Loucy (cell line): ENCODE results near the gene N4BP2L2.

Source experiments
- H2AFZ ChIP-seq: fragments of 200-600 bp; sonication (generic); 2 replicates; pipeline ENCODE4 v1.6.0; 2016; ENCODE audit warnings: antibody characterized with exemption, mild to moderate bottlenecking, low read length, moderate library complexity
- H3F3A ChIP-seq: fragments of 200-600 bp; 2 replicates; pipeline ENCODE4 v1.6.0; 2016; ENCODE audit warnings: antibody characterized with exemption, low read depth, mild to moderate bottlenecking
- H3K27me3 ChIP-seq: fragments of 200-600 bp; sonication (generic); 2 replicates; pipeline ENCODE4 v1.6.1; 2014; ENCODE audit warnings: low read length, mild to moderate bottlenecking; ENCODE audit not compliant: insufficient read depth, poor library complexity, severe bottlenecking
- H3K36me3 ChIP-seq: fragments of 200-600 bp; sonication (generic); 2 replicates; pipeline ENCODE4 v1.6.1; 2016; ENCODE audit warnings: low read length; ENCODE audit not compliant: insufficient read depth
- H3K4me1 ChIP-seq: fragments of 200-600 bp; sonication (generic); 2 replicates; pipeline ENCODE4 v1.5.1; 2014; ENCODE audit warnings: low read length, mild to moderate bottlenecking; ENCODE audit not compliant: insufficient read depth, poor library complexity, severe bottlenecking
- H3K4me2 ChIP-seq: fragments of 200-600 bp; sonication (generic); 2 replicates; pipeline ENCODE4 v1.6.0; 2014; ENCODE audit warnings: antibody characterized with exemption, low read length, low read depth, mild to moderate bottlenecking; ENCODE audit not compliant: poor library complexity, severe bottlenecking
- H3K4me3 ChIP-seq: fragments of 200-600 bp; sonication (generic); 2 replicates; pipeline ENCODE4 v1.5.1; 2014; ENCODE audit warnings: low read length, mild to moderate bottlenecking, mixed read lengths; ENCODE audit not compliant: poor library complexity, severe bottlenecking
- H3K79me2 ChIP-seq: fragments of 200-600 bp; sonication (generic); 2 replicates; pipeline ENCODE4 v1.6.1; 2014; ENCODE audit warnings: low read length; ENCODE audit not compliant: insufficient read depth
- H3K9ac ChIP-seq: fragments of 200-600 bp; sonication (generic); 2 replicates; pipeline ENCODE4 v1.6.0; 2014; ENCODE audit warnings: mild to moderate bottlenecking, low read depth, low read length, moderate library complexity; ENCODE audit not compliant: poor library complexity, severe bottlenecking
- H3K9me2 ChIP-seq: fragments of 200-600 bp; sonication (generic); replicated peaks from 2 replicates; pipeline ENCODE4 v1.6.1; 2016; ENCODE audit warnings: low read depth, low read length, mixed read lengths
- H3K9me3 ChIP-seq: fragments of 200-600 bp; sonication (generic); 2 replicates; pipeline ENCODE4 v1.6.1; 2014; ENCODE audit warnings: mild to moderate bottlenecking, antibody characterized with exemption, low read length, low read depth; ENCODE audit not compliant: insufficient read depth
- H4K20me1 ChIP-seq: fragments of 200-600 bp; sonication (generic); 2 replicates; pipeline ENCODE4 v1.6.0; 2014; ENCODE audit warnings: antibody characterized with exemption, low read length, mild to moderate bottlenecking; ENCODE audit not compliant: insufficient read depth, poor library complexity, severe bottlenecking
- EZH2phosphoT487 ChIP-seq: fragments of 200-600 bp; IDR thresholded peaks from 2 replicates; pipeline ENCODE4 v1.6.1; 2018; ENCODE audit warnings: antibody characterized with exemption, mild to moderate bottlenecking, moderate library complexity, borderline replicate concordance
- TF ChIP-seq, protein P1 (sequence below): fragments of 200-600 bp; sonication (generic); conservative IDR thresholded peaks from 2 replicates; pipeline ENCODE4 v1.5.1; 2014; ENCODE audit warnings: mild to moderate bottlenecking, antibody characterized with exemption, low read length

The N4BP2L2 gene

DNA sequence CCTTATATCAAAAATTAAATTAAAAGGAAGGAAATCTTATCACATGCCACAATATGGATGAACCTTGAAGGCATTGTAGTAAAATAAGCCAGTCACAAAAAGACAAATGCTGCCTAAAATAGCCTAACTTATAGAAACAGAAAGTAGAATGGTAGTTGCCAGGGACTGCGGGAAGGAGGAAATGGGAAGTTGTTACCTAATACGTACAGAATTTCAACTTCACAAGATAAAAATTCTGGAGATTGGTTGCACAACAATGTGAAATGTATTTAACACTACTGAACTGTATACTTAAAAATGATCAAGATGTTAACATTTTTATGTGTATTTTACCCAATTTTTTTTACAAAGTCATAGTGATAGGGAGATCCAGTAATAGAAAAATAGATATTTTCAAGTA, 10.2 kb upstream of the N4BP2L2 start:
- no peak overlapping the region for H2AFZ ChIP-seq
- H3K4me3 ChIP-seq, result no peak overlapping the region
- no peaks in the 10 kb centered on the region for H3K36me3 ChIP-seq
- H3K4me1 ChIP-seq, result no peaks in the 10 kb centered on the region
- no peaks in the 10 kb centered on the region for H4K20me1 ChIP-seq
- H3K9me3 ChIP-seq, result no peaks in the 10 kb centered on the region
- no peaks in the 10 kb centered on the region for H3K9me2 ChIP-seq
- no peak for TF ChIP-seq EZH2phosphoT487
- TF ChIP-seq, protein P1, sequence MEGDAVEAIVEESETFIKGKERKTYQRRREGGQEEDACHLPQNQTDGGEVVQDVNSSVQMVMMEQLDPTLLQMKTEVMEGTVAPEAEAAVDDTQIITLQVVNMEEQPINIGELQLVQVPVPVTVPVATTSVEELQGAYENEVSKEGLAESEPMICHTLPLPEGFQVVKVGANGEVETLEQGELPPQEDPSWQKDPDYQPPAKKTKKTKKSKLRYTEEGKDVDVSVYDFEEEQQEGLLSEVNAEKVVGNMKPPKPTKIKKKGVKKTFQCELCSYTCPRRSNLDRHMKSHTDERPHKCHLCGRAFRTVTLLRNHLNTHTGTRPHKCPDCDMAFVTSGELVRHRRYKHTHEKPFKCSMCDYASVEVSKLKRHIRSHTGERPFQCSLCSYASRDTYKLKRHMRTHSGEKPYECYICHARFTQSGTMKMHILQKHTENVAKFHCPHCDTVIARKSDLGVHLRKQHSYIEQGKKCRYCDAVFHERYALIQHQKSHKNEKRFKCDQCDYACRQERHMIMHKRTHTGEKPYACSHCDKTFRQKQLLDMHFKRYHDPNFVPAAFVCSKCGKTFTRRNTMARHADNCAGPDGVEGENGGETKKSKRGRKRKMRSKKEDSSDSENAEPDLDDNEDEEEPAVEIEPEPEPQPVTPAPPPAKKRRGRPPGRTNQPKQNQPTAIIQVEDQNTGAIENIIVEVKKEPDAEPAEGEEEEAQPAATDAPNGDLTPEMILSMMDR, result no peak
- no peaks in the 10 kb centered on the region for H3K79me2 ChIP-seq
- H3K4me2 ChIP-seq, result no peak overlapping the region
- H3F3A ChIP-seq, result no peaks in the 10 kb centered on the region
- no peak overlapping the region for H3K9ac ChIP-seq
- no peaks in the 10 kb centered on the region for H3K27me3 ChIP-seq

DNA sequence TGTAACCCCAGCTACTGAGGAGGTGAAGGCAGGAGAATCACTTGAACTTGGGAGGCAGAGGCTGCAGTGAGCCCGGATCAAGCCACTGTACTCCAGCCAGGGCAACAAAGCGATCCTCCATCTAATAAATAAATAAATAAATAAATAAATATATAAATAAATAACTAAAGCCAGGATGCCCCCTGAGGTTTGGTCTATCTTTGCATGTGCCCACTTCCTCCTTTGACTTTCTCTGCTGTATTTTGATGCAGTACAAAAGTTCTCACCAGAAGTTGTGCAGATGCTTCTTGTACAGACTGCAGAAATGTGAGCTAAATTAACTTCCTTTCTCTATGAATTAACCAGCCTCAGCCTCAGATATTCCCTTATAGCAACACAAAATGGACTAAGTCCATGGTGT, 6.5 kb upstream of the N4BP2L2 start:
- no peaks in the 10 kb centered on the region for H3K79me2 ChIP-seq

DNA sequence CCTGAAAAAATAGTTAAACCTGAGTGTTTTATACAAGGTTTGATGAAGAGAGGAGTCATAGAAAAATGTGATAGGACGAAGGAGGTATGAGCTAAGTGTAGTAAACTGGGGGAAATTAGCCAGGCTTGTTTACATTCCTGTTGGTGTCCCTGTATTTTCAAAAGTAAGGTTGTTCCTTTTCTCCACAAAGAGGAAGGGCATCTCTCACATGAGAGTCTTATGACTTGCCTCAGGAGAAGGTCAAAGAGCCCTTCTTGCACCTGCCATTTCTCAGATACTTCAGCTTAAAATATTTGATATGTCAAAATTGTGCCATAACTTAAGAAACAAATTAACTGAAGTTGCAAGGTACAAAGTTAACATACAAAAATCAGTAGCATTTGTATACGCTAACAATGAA, 3.6 kb upstream of the N4BP2L2 start:
- H3K36me3 ChIP-seq, result no peaks in the 10 kb centered on the region
- H2AFZ ChIP-seq, result no peak overlapping the region
- no peaks in the 10 kb centered on the region for H3K27me3 ChIP-seq
- peaks cover 11% of the 10 kb centered on the region for H3K4me1 ChIP-seq
- TF ChIP-seq EZH2phosphoT487, result no peak
- TF ChIP-seq, protein P1, result no peak
- no peaks in the 10 kb centered on the region for H3K9me2 ChIP-seq
- H3F3A ChIP-seq, result no peaks in the 10 kb centered on the region
- no peak overlapping the region for H3K9ac ChIP-seq
- H3K9me3 ChIP-seq, result no peaks in the 10 kb centered on the region
- H3K4me3 ChIP-seq, result no peak overlapping the region
- peaks cover 13% of the 10 kb centered on the region for H3K79me2 ChIP-seq
- H3K4me2 ChIP-seq, result no peak overlapping the region
- peaks cover 6% of the 10 kb centered on the region for H4K20me1 ChIP-seq

More for the DNA sequence above, 6.5 kb upstream of the N4BP2L2 start:
- no peak overlapping the region for H3K4me3 ChIP-seq
- no peak overlapping the region for H3K4me2 ChIP-seq
- no peaks in the 10 kb centered on the region for H4K20me1 ChIP-seq
- TF ChIP-seq, protein P1, result no peak
- no peak for TF ChIP-seq EZH2phosphoT487
- H3K9me2 ChIP-seq, result no peaks in the 10 kb centered on the region
- H3K9me3 ChIP-seq, result no peaks in the 10 kb centered on the region
- H3K4me1 ChIP-seq, result no peaks in the 10 kb centered on the region
- H3F3A ChIP-seq, result no peaks in the 10 kb centered on the region
- H3K27me3 ChIP-seq, result no peaks in the 10 kb centered on the region
- no peak overlapping the region for H2AFZ ChIP-seq
- no peak overlapping the region for H3K9ac ChIP-seq
- H3K36me3 ChIP-seq, result no peaks in the 10 kb centered on the region
